Measurements from ENCODE around the gene CRAT.

CRAT gene

DNA sequence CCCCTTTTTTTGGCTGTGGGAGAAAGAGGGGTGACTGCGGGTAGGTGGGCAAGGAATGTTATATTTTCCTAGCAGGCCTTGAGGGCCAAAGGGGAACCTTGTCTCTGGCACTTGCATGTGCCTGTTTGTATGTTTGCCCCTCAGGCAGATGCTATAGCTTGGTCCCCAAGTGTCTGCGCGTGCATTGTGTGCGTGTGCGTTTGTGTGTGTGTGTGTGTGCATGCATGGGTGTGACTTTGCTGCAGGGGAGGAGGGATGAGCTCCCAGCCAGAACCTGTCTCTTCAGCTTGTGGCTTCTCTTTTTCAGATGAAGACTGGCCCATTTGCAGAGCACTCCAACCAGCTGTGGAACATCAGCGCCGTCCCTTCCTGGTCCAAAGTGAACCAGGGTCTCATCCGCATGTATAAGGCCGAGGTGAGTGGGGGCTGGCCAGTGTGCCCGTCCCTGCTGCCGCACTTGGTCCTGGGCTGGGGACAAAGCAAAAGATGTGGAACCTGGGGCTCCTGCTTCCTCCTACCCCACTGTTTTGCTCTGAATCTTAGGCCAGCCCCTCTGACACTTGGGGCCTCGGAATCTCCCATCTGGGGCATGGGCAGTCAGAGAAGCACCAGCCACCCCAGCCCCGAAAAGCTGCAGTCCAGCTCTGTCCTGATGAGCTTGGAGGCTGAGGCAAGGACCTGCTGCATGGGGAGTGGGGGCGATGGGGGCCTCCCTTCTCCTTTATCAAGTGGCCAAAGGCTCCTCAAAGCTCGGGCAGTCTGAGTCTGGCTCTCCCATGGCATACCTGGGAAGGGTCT is 31.7 kb upstream of the CRAT start:
- no peak for DNase-seq (ENCODE audit: low read depth, low spot score)
- TF ChIP-seq, protein P1, sequence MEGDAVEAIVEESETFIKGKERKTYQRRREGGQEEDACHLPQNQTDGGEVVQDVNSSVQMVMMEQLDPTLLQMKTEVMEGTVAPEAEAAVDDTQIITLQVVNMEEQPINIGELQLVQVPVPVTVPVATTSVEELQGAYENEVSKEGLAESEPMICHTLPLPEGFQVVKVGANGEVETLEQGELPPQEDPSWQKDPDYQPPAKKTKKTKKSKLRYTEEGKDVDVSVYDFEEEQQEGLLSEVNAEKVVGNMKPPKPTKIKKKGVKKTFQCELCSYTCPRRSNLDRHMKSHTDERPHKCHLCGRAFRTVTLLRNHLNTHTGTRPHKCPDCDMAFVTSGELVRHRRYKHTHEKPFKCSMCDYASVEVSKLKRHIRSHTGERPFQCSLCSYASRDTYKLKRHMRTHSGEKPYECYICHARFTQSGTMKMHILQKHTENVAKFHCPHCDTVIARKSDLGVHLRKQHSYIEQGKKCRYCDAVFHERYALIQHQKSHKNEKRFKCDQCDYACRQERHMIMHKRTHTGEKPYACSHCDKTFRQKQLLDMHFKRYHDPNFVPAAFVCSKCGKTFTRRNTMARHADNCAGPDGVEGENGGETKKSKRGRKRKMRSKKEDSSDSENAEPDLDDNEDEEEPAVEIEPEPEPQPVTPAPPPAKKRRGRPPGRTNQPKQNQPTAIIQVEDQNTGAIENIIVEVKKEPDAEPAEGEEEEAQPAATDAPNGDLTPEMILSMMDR (IDR thresholded peaks at IDR 0.05; ENCODE audit: low read depth, low read length), result no peak
- in situ Hi-C loops (cut with HindIII; ENCODE audit: low sequenced_read_pairs), result no loop called here
- H3K4me3 ChIP-seq (ENCODE audit: low read depth, low read length), result peak overlapping the region; percentile 25

DNA sequence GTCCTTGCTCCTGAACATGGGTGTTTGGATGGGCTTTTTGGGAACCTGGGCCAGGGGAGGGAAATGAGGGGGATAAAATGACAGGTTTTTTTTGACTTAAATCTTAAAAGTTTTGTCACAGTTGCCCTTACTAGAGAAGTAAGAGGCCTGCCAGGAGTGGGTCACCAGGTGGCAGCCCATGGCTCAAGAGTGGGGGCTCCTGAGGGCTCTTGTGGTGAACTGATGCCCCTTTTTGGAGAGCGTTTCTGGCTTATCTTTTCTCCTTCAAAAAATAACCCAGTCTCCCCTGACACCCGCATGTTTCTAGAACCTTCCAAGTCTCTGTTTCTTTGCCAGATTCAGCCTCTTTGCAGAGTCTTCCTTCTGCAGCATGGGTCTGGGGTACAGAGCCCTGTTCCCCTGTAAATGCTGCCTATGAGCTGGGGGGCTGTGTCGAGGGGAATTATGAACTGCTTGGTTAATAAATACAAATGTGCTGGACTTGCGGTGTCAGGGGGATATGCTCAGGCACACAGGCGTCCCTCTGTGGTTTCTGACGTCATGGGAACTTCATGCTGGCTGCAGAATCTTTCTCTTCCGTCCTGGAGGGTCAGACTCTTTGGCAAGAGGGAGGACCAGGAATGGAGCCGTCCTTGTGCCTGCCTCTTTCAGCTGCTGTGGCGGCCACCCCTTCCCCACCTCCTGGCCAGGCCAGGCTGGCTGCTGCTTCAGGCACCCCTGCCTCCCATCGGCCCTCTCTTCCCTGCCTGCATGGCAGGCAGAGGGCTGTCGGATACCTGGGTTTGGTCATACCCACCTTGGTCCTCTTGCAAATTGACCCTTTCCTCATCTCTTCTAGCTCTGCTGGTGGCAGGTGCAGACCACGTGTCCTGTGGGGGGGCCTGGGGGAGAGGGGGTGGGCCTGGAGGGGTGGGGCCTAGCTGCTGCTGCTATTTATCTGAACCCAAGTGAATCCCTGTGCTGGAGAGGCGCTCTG is 30.8 kb upstream of the CRAT start:
- DNase-seq (ENCODE audit: low read depth, low spot score), result peak; percentile 96
- H3K4me3 ChIP-seq (ENCODE audit: low read depth, low read length), result peak overlapping the region; percentile 25
- in situ Hi-C loops (cut with HindIII; ENCODE audit: low sequenced_read_pairs), result no loop called here
- TF ChIP-seq, protein P1 (IDR thresholded peaks at IDR 0.05; ENCODE audit: low read depth, low read length), result no peak

- TF ChIP-seq, protein P1 (IDR thresholded peaks at IDR 0.05; ENCODE audit: low read depth, low read length), result no peak
Measured at GRCh38 chr9:129140397-129141065, 29.9 kb upstream of the CRAT start.

DNA sequence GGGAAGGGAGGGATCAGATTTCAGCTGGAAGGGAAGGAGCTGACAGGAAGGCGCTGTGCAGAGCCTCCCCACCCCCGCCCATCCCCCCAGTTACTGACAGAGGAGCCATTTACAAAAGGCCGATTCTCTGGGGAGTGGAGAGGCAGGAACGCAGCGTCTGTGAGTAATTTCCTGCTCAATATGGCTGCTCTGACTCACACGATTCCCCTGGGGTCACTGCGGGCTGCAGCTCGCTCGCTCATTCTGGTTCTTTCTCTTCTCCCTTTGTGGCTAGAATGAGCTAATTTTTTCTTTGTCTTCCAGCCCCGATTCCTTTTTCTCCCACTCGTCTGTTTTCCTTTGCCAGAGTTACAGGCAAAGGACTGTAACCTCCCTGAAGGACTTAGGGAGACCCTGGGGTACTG is 29.4 kb upstream of the CRAT start:
- H3K4me3 ChIP-seq (ENCODE audit: low read depth, low read length), result peak overlapping the region; percentile 30
- in situ Hi-C loops (cut with HindIII; ENCODE audit: low sequenced_read_pairs), result no loop called here
- TF ChIP-seq, protein P1 (IDR thresholded peaks at IDR 0.05; ENCODE audit: low read depth, low read length), result no peak
- DNase-seq (ENCODE audit: low read depth, low spot score), result peak; percentile 100

More at GRCh38 chr9:129140397-129141065, 29.9 kb upstream of the CRAT start:
- peak overlapping the region; percentile 30 for H3K4me3 ChIP-seq (ENCODE audit: low read depth, low read length)
- DNase-seq (ENCODE audit: low read depth, low spot score), result peak; percentile 74
- in situ Hi-C loops (cut with HindIII; ENCODE audit: low sequenced_read_pairs), result no loop called here

GRCh38 chr9:129139233-129139992 is 28.8 kb upstream of the CRAT start:
- DNase-seq (ENCODE audit: low read depth, low spot score), result peak; percentile 87
- H3K4me3 ChIP-seq (ENCODE audit: low read depth, low read length), result peak overlapping the region; percentile 16

More at GRCh38 chr9:129139233-129139992, 28.8 kb upstream of the CRAT start:
- TF ChIP-seq, protein P1 (IDR thresholded peaks at IDR 0.05; ENCODE audit: low read depth, low read length), result peak; percentile 81
- in situ Hi-C loops (cut with HindIII; ENCODE audit: low sequenced_read_pairs), result no loop called here
